Stimulated activated CD8-positive, alpha-beta memory T cell treated with anti-CD3 and anti-CD28 coated beads, Interleukin-7, amount 100 ng/mL, for 4 hours (primary cell): ENCODE measurements around the gene TBC1D22B.

Experiments
- DNase-seq, 2 donors: peaks; one replicate each; pipeline ENCODE4 v3.0.0-alpha.2; 2020; ENCODE audit warnings: low read depth in 2 of 2

TBC1D22B gene

DNA sequence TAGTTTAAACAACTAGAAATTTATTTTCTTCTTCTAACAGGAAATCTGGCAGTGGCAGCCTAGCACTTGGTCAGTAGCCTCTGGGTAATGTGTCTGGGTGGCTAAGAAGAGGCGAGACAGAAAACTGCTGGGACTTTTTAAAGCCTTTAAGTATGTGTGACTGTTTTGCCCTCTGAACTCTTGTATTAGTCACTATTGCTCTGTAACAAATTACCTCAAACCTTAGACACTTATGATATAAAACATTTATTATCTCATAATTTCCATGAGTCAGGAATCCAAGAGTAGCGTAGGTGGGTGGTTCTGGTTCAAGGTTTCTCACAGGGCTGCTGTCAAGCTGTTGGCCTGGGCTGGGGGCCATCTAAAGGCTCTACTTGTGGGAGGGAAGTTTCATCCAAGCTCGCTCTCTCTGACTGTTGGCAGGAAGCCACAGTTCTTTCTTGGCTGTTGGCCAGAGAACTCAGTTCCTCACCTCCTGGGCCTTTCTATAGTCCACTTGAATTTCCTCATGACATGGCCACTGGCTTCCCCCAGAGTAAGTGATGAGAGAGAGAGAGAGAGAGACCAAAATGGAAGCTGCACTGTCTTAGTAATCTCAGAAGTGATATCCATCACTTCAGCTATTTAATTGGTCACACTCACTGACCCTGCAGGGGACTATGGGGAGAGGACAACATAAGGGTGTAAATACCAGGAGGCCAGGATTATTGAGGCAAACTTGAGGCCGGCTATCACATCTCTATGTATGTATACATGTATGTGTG, 17.4 kb upstream of the TBC1D22B start:
- DNase-seq, result peak; percentile 61 to 66

DNA sequence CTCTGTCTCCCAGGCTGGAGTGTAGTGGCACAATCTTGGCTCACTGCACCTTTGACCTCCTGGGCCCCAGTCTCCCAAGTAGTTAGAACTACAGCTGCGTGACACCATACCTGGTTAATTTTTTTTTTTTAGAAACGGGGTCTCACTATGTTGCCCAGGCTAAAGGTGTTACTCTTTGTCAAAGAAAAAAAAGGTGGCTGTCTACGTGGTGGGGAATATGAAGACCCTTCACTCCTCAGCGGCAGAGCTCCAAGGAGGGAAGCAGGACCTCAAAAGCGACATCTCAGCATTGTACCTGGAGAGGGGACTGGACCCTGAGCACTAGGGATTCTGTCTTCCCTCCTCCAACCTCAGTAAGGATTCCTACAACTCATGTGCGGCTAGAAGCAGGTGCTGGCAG, 16.4 kb upstream of the TBC1D22B start:
- no peak for DNase-seq

DNA sequence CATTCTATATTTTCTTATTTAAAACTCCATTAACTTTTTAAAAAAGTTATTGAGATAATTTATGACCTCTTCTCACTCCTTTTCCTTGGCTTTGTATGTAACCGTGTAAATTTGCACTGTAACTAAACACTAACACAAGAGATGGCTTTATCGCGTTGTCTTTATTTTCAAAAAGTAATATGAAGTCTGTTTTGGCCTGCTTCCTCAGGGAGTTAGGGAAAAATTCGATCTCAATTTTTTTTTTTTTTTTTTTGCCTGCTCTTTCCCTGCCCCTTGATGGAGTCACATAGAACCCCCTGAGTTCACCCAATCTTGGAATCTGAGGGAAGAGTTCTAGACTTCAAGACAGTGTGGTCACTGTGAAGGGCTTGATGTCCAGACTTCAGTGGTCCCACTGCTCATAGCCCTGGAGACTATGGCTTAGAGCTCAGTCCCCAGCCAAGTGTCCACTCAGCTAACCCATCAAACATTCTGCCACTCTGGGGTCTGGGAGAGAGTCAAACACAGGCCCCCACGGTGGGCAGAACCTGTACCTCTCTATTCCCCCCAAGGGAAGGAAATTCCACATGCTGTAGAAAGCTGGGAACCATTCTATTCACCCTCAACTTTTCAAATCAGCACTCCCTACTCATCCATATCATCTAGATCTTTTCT, 15.7 kb upstream of the TBC1D22B start:
- no peak for DNase-seq

DNA sequence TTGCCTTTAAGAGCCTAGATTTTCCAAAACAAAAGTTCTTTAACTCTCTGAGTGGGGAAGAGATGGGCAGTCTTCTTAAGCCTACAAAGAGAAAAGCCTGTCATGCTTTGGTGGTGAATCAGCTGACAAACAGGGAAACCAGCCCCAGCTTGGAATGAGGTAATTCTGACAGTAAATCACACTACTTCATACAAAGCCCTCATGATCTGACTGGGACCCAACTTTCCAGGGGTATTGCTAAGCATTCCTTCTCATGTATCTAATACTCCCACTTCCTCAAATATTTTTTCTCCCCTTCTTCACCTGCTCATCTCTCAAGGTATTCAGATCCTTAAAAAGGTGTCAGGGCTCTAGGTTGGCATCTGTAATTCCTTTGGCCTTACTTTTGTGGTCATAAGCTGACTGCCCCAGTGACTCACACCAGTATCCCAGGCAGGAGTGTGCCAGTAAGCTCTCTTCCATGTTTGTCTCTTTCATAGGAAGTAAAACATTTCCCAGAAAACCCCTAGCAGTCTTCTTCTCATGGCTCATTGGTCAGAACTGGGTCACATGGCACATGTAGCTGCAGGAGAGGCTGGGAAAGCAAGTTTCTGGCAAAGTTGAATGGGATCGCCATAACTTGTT, 15.0 kb upstream of the TBC1D22B start:
- no peak for DNase-seq

DNA sequence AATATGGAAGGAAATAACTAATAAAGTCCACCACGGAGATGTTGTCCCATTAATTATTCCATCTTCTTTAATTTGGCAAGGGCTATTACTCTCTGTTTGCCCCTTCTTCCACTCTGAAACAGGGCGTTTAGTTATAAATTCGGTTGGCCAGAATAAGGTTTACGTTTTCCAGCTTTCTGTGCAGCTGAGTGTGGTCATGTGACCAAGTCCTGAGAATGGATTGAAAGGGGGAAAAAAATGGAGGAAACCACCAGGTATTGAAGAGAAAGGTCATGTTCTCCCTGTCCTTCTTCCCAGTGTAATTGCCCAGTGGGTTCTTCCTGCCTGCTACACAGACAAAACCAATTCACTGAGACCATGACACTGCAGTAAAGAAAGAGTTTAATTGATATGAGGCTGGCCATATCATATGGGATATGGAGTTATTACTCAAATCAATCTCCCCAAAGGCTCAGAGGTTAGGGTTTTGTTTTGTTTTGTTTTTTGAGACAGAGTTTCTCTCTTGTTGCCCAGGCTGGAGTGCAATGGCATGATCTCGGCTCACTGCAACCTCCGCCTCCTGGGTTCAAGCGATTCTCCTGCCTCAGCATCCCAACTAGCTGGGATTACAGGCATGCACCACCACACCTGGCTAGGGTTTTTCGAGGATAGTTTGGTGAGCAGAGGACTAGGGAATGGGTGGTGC, 14.3 kb upstream of the TBC1D22B start:
- no peak for DNase-seq

DNA sequence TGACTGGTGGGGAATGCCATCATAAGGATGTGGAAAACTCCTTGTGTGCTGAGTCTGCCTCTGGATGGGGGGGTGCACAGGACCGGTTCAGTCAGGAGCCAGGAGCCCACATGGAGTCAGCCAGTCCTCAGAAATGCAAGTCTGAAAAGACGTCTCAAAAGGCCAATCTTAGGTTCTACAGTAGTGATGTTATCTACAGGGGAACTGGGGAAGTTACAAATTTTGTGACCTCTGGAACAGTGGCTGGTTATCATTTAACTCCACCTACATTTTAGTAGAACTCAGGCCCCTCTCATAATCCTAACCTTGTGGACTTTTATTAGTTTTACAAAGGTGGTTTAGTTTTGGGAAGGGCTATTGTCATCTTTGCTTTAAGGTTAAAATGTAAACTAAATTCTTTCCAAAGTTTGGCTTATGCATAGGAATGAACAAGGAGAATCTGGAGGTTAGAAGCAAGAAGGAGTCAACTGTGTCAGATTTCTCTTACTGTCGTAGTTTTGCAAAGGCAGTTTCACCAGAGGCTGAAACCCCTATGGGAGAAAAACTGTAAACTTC, 13.7 kb upstream of the TBC1D22B start:
- no peak for DNase-seq

DNA sequence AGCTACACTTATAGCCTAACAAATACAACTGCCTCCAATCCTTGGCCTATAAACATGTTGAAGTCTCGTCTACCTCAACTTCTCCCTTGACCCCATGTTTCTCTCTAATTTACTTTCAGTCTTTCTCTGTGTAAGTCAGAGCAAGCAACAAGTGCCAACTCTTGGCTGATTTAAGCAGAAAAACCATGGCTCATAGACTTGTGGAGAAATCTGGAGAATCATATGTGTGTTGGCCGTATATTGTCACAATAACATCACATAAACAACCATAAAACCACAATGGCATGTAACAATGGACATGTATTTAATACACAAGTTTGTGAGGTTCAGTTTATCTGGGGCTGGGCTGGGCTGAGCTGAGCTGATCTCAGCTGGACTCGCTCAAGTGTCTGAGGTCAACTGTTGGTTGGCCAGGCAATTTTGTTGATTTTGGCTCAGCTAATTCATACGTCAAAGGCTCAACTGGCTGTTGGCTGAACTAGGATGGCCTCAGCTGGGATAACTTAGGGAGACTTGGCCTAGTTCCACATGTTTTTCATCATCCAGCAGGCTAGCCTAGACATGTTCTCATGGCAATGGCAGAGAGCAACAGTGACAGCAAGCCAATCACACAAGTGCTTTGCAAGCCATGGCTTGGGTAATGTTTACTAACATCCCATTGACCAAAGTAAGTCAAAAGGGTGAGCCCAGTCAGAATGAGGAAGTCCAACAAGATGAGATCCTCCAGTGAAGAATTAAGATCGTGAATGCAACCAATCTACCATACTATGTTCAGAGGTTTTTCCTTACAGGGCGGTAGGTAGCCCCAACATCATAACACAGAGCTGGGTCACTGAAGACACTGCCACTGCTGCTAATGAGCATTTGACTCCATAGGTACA, 12.9 kb upstream of the TBC1D22B start:
- no peak for DNase-seq

DNA sequence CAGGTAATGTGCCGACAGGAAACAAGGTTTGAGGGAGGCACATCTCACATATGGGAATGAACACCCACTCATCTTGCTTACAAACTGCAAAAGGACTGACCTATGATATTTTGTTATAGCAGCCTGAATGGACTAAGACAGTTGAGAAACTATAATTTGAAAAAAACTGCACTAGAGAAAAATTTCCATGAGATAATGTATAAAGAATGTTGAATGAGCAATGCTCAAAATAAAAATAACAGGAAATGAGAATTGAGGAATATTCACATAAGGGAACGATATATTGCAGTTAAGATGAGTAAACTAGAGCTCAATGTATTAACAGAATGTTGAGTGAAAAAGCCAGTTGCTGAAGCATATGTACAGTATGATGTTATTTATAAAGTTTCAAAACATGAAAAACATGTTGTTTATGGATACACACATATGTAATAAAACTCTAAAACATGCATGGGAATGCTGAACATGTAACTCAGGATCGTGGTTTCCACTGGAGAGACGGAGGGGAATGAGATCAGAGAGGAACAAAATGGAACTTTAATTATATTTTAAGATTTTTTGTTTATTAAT, 6.3 kb upstream of the TBC1D22B start:
- DNase-seq, result no peak

DNA sequence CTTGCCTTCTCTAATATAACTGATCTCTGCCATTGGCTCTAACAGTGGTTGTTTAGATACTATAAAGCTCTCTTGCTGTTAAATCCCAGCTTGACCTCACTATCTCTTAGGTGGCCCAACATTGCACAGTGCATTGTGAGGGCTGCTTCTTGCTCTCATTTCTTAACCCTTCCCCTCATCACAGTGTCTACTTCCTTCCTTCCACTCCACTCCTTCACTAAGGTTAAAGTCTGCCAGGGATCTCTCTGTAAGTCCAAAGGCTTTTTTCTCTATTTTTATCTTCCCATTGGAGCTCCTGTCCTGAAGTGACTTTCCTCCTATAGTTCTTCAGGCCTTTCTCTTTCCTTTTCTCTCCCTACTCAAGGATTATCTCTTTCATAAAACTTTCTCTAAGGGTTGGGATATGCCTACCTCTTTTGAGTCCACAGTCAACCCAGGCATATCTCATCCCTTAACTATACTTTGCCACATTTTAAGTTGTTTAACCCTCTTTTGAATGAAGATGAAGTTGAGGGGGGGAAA, 4.0 kb upstream of the TBC1D22B start:
- no peak for DNase-seq

DNA sequence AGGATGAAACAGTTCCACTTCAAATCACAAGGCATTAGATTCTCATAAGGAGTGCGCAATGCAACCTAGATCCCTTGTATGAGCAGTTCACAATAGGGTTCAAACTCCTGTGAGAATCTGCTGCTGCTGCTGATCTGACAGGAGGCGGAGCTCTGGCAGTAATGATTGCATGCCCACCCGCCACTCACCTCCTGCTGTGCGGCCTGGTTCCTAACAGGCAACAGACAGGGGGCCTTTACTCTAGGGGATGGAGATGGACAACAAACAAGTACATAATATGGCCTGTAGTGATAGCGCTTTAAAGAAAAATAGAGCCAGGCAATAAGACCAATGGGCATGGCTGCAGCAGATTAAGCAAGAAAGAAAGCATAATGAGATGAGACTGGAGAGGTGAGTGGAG, 2.7 kb upstream of the TBC1D22B start:
- DNase-seq, result no peak

DNA sequence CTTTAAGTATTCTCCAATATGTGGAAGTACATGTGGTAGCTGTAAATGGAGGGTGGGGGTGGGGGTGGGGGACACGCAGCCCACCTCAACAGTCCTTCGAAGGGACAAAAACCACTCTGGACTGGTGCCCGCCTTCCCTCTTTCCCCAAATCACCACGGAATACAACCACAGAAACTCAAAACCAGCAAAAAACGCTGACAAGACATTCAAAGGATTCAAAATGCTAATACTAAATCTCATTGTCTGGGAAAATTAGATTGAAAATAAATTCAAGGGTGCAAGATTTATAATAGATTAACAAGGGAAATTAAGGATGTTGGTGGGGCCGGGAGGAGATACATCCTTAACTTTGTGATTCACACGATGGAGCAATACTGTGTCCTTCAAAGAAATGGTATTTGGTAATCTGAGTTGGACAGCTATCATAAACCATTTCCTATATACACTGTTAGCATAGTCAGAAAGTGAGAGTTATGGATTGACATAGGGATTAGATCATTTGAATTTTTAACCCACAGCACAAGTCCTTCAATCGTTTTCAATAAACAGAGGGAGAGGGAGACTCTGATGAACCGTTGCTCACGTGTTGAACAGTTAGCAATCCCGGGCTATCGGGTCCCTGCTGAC, 766 bp upstream of the TBC1D22B start:
- no peak for DNase-seq

DNA sequence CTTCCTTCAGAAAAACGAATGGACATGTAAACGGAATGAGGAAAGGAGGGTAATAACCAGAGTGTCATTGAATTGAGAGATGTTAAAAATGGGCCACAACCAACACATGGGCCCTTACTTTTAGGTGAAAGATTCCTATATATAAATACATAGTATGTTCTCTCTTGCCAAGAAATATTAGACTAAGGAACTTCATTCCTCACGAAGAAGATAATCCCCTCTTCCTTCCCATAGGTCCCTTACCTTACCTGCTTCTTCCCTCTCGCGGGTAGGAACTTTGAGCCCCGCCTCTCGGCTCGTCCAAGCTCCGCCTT, 295 bp upstream of the TBC1D22B start:
- no peak for DNase-seq

DNA sequence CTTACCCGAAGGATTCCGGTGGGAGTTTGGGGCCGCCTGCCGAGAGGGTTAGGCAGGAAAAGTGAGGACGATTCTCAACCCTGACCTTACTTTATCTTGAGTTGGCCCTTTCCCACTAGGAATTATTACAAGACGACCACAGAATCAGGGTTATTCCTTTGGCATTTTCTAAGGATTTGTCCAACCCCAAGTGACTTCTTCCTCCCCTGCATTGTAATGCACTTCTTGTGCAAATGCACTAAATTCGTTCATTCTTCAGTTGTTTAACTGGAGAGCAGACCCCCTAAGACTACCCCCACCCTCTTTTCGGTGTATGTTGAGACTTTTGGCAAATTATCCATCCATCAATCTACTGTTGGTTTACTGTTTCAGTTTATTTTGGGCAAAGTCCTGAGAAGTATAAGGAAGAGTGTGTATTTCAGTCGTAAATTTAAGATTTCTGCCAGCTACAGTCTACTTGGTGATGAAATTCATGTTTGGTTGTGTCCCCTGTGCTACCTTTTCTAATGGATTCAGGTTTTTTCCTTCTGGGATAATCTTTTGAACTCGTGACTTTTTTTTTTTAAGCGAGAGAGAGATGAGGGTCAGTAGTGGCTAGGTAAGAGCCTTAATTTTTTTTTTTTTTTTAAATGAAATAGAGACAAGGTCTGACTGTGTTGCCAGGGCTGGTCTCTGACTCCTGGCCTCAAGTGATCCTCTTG, 983 bp downstream of the TBC1D22B start:
- no peak for DNase-seq

DNA sequence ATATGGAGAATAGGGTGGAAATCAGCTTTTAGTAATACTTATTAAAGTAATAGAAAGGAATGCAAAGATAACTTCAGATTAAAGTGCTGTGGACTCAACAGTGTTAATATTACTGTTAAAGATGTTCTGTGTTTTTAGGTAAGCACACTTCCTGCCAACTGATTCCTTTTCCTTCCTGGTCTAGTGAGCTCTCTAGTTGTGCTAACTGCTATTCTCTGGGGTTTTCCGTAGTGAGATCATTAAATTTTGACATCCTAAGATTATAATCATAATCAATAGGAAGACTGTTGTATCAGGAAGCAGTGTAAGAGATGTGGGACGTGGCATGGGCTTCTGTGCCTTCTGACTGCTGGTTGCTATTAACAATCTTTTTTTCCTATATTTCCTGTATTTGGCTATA, 1.6 kb downstream of the TBC1D22B start:
- no peak for DNase-seq

DNA sequence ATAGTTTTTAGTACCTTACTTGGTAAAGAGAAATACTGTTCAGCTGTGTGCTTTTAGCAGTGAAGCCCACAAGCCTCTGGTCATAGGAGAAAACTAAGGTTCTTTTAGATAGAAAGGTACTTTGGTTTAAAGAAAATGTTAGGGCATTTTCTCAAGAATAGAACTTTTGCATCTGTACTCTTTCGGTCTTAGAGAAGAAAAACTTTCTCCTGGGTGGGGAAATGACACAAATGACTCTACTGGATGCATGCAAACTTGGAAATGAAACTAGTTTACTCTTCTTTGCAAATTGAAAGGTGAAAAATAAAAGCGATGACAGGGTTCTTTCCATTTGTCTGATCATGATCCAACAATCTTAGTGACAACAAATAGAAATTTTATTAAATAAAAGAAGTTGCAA, 2.5 kb downstream of the TBC1D22B start:
- DNase-seq, result no peak

DNA sequence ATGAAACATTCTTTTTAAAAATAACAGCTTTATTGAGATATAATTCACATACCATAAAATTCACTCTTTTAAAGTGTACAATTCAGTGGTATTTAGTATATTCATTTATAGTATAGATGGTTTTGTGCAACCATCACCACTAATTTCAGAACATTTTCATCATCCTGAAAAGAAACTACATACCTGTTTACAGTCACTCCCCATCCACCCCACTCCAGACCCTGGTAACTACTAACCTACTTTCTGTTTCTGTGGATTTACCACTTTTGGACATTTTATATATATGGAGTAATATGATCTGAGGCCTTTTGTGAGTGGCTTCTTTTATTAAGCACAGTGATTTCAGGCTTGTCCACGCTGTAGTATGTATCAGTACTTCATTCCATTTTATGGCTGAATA, 2.9 kb downstream of the TBC1D22B start:
- DNase-seq, result no peak

DNA sequence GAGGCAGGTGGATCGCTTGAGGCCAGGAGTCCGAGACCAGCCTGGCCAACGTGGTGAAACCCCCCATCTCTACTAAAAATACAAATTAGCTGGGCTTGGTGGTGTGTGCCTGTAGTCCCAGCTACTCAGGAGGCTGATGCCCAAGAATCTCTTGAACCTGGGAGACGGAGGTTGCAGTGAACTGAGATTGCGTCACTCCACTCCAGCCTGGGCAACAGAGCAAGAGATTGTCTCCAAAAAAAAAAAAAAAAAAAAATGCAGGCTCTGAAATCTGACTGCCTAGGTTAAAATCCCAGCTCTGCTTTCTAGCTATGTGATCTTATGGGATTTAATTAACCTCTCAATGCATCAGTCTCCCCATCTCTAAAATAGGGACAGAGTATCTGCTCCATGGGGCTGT, 3.6 kb downstream of the TBC1D22B start:
- no peak for DNase-seq

DNA sequence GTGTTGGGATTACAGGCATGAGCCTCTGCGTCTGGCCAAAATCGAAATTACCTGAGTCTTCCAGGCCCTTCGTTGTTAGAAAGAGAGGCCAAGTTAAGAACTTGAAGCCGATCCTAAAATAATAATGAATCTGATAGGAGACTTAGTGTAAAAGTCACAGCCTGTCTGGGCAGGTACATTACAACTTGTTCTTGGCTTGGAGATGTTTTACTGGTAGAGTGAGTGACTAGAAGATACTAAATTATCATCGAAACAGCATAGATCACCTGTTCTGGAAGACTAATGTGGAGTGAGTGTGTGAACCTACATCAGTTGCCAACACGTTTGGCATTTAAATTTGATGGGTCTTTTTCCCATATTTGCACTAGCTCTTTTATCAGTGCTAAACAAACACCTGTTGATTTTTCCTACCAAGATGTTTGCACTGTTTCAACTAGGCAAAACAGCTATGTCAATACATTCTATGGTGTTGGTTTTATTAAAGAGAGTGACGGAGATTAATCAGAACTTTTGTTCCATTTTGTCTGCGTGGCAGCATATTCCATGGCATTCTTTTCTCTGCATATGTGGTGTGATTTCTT, 5.0 kb downstream of the TBC1D22B start:
- no peak for DNase-seq

DNA sequence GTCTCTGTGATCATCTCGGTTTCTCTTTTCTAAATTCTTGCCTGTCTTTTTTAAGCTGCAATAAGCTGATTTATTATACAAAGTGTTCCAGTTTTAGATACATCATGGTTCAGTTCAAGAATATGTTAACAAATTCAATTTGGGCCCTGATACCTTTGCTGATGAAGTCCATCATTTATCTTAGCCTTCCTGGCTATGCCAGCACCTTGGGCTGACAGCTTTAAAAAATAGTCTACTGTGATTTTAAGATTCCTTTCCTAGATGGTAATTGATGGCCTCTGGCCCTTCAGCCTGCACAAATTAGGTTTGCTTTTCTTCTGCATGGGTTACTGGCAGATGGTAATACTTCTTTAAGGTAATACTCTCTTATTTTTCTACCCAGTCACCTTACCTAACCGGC, 7.4 kb downstream of the TBC1D22B start:
- no peak for DNase-seq
